GM12874 (cell line): Measurements from ENCODE around the gene DCDC2.

Experiments used
- TF ChIP-seq, protein P1 (sequence below): IDR thresholded peaks from 2 replicates; pipeline ENCODE4 v1.5.1; 2011; ENCODE audit warnings: low read depth, mild to moderate bottlenecking, control low read depth, low read length, moderate library complexity; ENCODE audit not compliant: insufficient read depth

DCDC2 gene

DNA sequence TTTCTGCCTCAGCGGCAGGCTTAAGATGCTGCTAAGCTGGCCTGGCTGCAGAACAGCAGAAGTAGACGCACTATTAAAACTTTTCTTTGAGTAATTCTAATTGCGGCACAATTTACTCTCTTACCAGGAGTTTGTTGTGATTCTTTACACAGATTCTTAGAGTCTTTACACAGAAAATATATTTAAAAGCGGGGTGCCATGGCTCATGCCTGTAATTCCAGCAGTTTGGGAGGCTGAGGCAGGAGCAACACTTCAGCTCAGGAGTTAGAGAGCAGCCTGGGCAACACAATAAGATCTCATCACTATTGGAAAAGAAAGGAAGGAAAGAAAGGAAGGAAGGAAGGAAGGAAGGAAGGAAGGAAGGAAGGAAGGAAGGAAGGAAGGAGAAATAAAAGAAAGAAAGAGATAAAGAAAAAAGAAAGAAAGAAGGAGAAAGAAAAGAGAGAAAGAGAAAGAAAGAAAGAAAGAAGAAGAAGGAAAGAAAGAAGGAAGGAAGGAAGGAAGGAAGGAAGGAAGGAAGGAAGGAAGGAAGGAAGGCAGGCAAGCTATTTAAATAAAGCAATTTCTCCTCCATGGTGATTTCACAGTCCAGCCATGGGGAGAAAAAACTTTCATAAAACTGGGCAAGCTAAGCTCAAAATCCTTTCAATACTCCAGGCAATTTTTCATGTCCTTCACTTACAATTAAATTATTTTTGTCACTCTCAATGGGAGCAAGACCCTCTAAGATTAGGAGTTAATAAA lies 23.8 kb upstream of the DCDC2 start:
- TF ChIP-seq, protein P1, sequence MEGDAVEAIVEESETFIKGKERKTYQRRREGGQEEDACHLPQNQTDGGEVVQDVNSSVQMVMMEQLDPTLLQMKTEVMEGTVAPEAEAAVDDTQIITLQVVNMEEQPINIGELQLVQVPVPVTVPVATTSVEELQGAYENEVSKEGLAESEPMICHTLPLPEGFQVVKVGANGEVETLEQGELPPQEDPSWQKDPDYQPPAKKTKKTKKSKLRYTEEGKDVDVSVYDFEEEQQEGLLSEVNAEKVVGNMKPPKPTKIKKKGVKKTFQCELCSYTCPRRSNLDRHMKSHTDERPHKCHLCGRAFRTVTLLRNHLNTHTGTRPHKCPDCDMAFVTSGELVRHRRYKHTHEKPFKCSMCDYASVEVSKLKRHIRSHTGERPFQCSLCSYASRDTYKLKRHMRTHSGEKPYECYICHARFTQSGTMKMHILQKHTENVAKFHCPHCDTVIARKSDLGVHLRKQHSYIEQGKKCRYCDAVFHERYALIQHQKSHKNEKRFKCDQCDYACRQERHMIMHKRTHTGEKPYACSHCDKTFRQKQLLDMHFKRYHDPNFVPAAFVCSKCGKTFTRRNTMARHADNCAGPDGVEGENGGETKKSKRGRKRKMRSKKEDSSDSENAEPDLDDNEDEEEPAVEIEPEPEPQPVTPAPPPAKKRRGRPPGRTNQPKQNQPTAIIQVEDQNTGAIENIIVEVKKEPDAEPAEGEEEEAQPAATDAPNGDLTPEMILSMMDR = no peak

DNA sequence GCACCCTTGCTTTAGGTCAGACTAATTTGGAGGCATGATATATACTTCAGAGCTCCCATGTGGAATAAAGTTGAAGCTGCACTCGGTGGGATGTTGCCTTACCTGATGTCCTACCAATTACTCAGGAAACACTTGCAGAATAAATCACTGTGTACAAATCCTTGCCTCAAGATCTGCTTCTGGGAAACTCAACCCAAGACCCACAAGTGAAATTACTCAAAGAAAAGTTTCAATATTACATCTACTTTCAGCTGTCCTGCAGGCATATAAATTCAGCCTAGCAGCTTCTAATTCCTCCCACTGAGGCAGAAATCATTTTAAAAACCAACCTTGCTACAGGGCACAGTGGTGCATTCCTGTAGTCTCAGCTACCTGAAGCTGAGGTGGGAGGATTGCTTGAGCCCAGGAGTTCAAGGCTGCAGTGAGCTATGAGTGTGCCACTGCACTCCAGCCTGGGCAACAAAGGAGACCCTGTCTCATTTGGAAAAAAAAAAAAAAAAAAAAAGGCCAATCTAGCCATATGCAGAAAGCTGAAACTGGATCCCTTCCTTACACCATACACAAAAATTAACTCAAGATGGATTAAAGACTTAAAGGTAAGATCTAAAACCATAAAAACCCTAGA lies 20.7 kb upstream of the DCDC2 start:
- TF ChIP-seq, protein P1 = no peak

DNA sequence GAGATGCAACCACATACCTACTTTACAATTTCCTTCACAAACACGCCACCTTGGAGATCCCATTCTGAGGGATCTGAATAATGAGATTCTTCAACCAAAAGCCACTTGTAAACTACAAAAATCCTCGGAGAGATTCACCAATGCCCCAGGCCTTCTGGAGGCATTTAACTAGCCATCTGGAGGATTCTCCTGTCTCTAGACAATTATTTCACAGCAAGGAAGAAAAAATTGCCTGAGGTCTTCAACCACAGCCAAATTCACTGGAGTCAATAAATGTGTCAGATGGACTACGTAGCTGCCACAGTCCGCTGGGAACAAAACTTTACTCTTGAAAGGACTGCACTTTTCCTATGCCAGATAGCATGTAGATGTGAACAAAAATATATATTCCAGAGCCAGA lies 19.0 kb upstream of the DCDC2 start:
- TF ChIP-seq, protein P1 = no peak

DNA sequence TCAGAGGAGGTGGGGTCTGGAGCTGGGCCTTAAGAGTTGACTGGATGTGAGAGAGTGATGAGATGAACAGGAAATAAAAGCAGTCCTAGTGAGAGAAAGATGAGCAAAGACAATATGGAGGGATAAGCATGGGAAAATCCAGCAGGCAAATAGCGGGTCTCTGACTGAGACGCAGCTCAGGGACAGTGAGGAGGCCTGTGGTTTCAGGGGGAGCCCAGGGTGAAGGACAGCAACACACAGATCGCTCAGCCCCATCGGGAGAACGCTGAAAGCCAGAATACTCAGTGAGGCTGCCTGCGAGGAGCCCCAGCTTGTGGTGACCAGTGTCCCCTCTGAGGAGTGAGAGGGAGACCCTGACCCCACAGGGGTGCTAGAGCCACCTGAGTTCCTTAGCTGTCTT lies 16.8 kb upstream of the DCDC2 start:
- TF ChIP-seq, protein P1 = no peak

DNA sequence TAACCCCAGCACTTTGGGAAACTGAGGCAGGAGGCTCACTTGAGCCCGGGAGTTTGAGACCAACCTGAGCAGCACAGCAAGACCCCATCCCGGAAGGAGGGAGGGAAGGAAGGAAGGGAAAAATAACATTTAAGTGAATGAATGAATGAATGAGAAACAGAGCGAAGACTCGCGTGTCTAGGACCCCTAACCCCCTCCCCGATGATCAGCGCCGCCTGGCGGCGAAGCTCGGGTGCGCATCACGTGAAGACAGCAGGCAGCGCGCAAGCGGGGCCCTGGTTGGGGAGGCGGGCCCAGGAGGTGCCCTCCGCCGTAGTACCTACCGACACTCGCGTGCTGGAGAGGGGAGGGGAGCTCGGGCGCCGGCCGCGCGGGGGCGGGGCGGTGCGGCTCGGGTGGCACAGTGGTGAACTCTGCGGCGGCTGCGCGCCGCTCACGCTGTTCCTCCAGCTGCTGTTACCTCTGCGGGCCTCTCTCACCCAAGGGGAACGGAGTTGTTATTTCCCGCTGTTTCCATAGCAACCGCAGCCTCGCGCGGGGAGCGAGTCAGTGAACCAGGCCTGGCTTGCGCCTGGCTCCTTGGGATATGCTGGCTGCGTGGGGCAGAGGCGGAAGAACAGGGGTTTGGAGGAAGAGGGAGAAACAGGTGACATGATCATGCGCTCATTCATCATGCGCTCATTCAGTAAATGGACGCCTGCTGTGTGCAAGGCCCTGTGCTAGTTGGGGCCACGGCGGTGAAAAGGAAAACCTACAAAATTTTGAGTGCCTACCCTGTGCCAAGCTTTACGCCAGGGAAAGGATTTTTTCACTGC lies 2.0 kb upstream of the DCDC2 start:
- TF ChIP-seq, protein P1 = peak; percentile 98

DNA sequence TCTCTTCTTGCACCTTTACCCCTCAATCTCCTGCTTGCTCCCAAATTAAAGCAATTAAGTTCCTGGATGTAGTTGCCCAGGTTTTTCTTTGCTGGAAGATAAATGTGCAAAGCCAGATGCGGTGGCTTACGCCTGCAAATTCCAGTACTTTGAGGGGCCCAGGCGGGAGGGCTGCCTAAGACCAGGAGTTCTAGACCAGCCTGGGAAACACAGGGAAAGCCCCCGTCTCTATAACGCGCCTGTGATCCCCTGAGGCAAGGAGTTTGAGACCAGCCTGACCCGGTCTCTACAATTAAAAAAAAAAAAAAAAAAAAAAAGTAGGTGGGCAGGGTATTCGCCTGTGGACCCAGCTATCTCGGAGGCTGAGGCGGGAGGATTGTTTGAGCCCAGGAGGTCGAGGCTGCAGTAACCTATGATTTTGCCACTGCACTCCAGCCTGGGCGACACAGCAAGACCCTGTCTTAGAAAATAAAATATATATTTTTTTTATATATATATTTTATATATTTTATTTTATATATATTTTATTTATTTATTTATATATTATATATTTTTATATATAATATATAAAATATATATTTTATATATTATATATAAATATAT lies 461 bp upstream of the DCDC2 start:
- TF ChIP-seq, protein P1 = no peak
